Liver (tissue), 9 donors: ENCODE results near the gene FSD1L. TPM values are rescaled to one million over a fixed set of nuclear protein-coding genes. Genes with fewer than 3 reads are reported as not detected.

Experiments used
- DNase-seq: peaks from one replicate; pipeline ENCODE4 v3.0.0-alpha.2; 2017; ENCODE audit warnings: low spot score
- H3K27ac ChIP-seq, 2 donors: one replicate each; pipeline ENCODE4 v1.7.0; 2013; ENCODE audit warnings: inconsistent platforms in 2 of 2, low read length in 2 of 2, control low read depth in 1 of 2, low read depth in 1 of 2, mild to moderate bottlenecking in 1 of 2
- H3K27me3 ChIP-seq, 4 donors: one replicate each; pipeline versions ENCODE4 v1.6.1 to v1.7.0; 2013; ENCODE audit warnings: low read length in 3 of 4, inconsistent platforms in 1 of 4, mild to moderate bottlenecking in 1 of 4, moderate library complexity in 1 of 4; ENCODE audit not compliant: control insufficient read depth in 4 of 4, insufficient read depth in 4 of 4
- H3K36me3 ChIP-seq, 4 donors: one replicate each; pipeline versions ENCODE4 v1.6.1 to v1.7.0; 2013; ENCODE audit warnings: low read length in 3 of 4, mild to moderate bottlenecking in 3 of 4, low read depth in 1 of 4, moderate library complexity in 1 of 4; ENCODE audit not compliant: control insufficient read depth in 4 of 4, insufficient read depth in 3 of 4
- H3K4me1 ChIP-seq, 4 donors: one replicate each; pipeline versions ENCODE4 v1.6.1 to v1.7.0; 2013; ENCODE audit warnings: low read length in 3 of 4, mild to moderate bottlenecking in 3 of 4, moderate library complexity in 1 of 4; ENCODE audit not compliant: control insufficient read depth in 4 of 4, insufficient read depth in 4 of 4
- H3K4me3 ChIP-seq, 3 donors: one replicate each; pipeline versions ENCODE4 v1.6.1 to v1.7.0; 2013; ENCODE audit warnings: low read length in 3 of 3, control low read depth in 1 of 3, low read depth in 1 of 3, mild to moderate bottlenecking in 1 of 3
- H3K9ac ChIP-seq, 2 donors: one replicate each; pipeline ENCODE4 v1.7.0; 2013; ENCODE audit warnings: low read length in 2 of 2, mild to moderate bottlenecking in 2 of 2, moderate library complexity in 2 of 2, control low read depth in 1 of 2, low read depth in 1 of 2
- H3K9me3 ChIP-seq, 4 donors: one replicate each; pipeline versions ENCODE4 v1.6.1 to v1.7.0; 2013; ENCODE audit warnings: low read length in 3 of 4; ENCODE audit not compliant: control insufficient read depth in 4 of 4
- EGR1 ChIP-seq, 2 donors: IDR thresholded peaks; 2 replicates each; pipeline ENCODE4 v1.6.1; 2016 to 2018; ENCODE audit warnings: antibody characterized with exemption in 2 of 2, low read depth in 2 of 2
- FOXA1 ChIP-seq: IDR thresholded peaks from 2 replicates; pipeline ENCODE4 v1.6.1; 2016; ENCODE audit warnings: antibody characterized with exemption
- FOXA2 ChIP-seq: IDR thresholded peaks from 2 replicates; pipeline ENCODE4 v1.6.1; 2016; ENCODE audit warnings: antibody characterized with exemption
- GABPA ChIP-seq, 2 donors: IDR thresholded peaks in 1 of 2; conservative IDR thresholded peaks in 1 of 2; 2 replicates each; pipeline ENCODE4 v1.6.1; 2016; ENCODE audit warnings: antibody characterized with exemption in 2 of 2, mild to moderate bottlenecking in 1 of 2, moderate library complexity in 1 of 2
- HNF4A ChIP-seq, 2 donors: conservative IDR thresholded peaks; 2 replicates each; pipeline ENCODE4 v1.6.1; 2016; ENCODE audit warnings: antibody characterized with exemption in 2 of 2, mild to moderate bottlenecking in 2 of 2
- HNF4G ChIP-seq: IDR thresholded peaks from 2 replicates; pipeline ENCODE4 v1.6.1; 2016; ENCODE audit warnings: antibody characterized with exemption
- JUND ChIP-seq, 2 donors: IDR thresholded peaks; 2 replicates each; pipeline ENCODE4 v1.6.1; 2016; ENCODE audit warnings: antibody characterized with exemption in 2 of 2
- NR2F2 ChIP-seq: IDR thresholded peaks from 2 replicates; pipeline ENCODE4 v1.6.1; 2016; ENCODE audit warnings: antibody characterized with exemption
- RAD21 ChIP-seq, 2 donors: IDR thresholded peaks; 2 replicates each; pipeline ENCODE4 v1.6.1; 2016; ENCODE audit warnings: antibody characterized with exemption in 2 of 2, mild to moderate bottlenecking in 2 of 2
- RXRA ChIP-seq, 2 donors: IDR thresholded peaks; 2 replicates each; pipeline ENCODE4 v1.6.1; 2017 to 2018; ENCODE audit warnings: antibody characterized with exemption in 2 of 2, mild to moderate bottlenecking in 1 of 2
- SP1 ChIP-seq: IDR thresholded peaks from 2 replicates; pipeline ENCODE4 v1.6.1; 2018; ENCODE audit warnings: antibody characterized with exemption, mild to moderate bottlenecking
- TAF1 ChIP-seq: conservative IDR thresholded peaks from 2 replicates; pipeline ENCODE4 v1.6.1; 2016; ENCODE audit warnings: antibody characterized with exemption, mild to moderate bottlenecking
- YY1 ChIP-seq: IDR thresholded peaks from 2 replicates; pipeline ENCODE4 v1.6.1; 2016; ENCODE audit warnings: antibody characterized with exemption, mild to moderate bottlenecking
- WGBS: extraction: QIAGEN DNeasy Blood & Tissue Kit; methylation state at CpG from one replicate; pipeline ENCODE4 v1.1.7; 2013; 5-methylcytosine and 5-hydroxymethylcytosine counted together
- polyA plus RNA-seq, 2 donors: library from polyadenylated mRNA; stranded (reverse) in 1 of 2; unstranded in 1 of 2; fragments of 200-250 nt in 1 of 2; fragments of >200 nt in 1 of 2; fragmentation: Nextera tagmentation in 1 of 2; extraction: Ambion mirVana in 1 of 2; gene quantifications; one replicate each; pipeline versions ENCODE4 v1.2.1 to v1.2.3, GENCODE V29; 2013 to 2015
- total RNA-seq, 2 donors: library from RNA; depleted of rRNA; stranded (reverse); fragments of >200 nt; gene quantifications; one replicate each; pipeline ENCODE4 v1.2.3, GENCODE V29; 2014
- TF ChIP-seq, protein P1 (sequence below): IDR thresholded peaks from 2 replicates; pipeline ENCODE4 v1.6.1; 2016; ENCODE audit warnings: antibody characterized with exemption
- TF ChIP-seq, protein P2 (sequence below): IDR thresholded peaks from 2 replicates; pipeline ENCODE4 v1.6.1; 2016; ENCODE audit warnings: antibody characterized with exemption, mild to moderate bottlenecking
- TF ChIP-seq, protein P3 (sequence below): fragments of 150-350 bp; IDR thresholded peaks from 2 replicates; pipeline ENCODE4 v1.5.1; 2017; ENCODE audit warnings: improper control_type of control experiment, low read depth, low read length; ENCODE audit not compliant: missing input control
- TF ChIP-seq, protein P4 (sequence below): IDR thresholded peaks from 2 replicates; pipeline ENCODE4 v1.6.1; 2016; ENCODE audit warnings: antibody characterized with exemption
- donor health status: healthy.
- donor health status: healthy.
- donor health status: healthy.
- donor health status: healthy.
- donor health status: healthy.

Gene FSD1L
- total and polyA plus RNA-seq, 4 donors, result 0.38 to 3.6 (median 1.9) TPM

DNA sequence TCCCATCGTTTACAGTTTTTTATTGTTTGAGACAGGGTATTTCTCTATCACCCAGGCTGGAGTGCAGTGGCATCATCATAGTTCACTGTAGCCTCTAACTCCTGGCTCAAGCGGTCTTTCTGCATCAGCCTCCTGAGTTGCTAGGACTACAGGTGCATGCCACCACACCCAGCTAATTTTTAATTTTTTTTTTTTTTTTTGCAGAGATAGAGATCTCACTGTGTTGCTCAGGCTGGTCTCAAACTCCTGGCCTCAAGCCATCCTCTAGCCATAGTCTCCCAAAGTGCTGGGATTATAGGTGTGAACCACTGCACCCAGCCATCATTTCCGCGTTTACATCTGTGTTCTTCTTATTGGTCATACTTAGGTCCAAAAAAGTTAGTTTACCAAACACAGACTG is 53.6 kb downstream of the FSD1L start:
- no peak for TF ChIP-seq EGR1 (IDR thresholded peaks at IDR 0.05; ENCODE audit: low read depth in 2 of 2)
- TF ChIP-seq, protein P1, sequence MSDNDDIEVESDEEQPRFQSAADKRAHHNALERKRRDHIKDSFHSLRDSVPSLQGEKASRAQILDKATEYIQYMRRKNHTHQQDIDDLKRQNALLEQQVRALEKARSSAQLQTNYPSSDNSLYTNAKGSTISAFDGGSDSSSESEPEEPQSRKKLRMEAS, result no peak
- no peak for TF ChIP-seq NR2F2
- TF ChIP-seq, protein P2, sequence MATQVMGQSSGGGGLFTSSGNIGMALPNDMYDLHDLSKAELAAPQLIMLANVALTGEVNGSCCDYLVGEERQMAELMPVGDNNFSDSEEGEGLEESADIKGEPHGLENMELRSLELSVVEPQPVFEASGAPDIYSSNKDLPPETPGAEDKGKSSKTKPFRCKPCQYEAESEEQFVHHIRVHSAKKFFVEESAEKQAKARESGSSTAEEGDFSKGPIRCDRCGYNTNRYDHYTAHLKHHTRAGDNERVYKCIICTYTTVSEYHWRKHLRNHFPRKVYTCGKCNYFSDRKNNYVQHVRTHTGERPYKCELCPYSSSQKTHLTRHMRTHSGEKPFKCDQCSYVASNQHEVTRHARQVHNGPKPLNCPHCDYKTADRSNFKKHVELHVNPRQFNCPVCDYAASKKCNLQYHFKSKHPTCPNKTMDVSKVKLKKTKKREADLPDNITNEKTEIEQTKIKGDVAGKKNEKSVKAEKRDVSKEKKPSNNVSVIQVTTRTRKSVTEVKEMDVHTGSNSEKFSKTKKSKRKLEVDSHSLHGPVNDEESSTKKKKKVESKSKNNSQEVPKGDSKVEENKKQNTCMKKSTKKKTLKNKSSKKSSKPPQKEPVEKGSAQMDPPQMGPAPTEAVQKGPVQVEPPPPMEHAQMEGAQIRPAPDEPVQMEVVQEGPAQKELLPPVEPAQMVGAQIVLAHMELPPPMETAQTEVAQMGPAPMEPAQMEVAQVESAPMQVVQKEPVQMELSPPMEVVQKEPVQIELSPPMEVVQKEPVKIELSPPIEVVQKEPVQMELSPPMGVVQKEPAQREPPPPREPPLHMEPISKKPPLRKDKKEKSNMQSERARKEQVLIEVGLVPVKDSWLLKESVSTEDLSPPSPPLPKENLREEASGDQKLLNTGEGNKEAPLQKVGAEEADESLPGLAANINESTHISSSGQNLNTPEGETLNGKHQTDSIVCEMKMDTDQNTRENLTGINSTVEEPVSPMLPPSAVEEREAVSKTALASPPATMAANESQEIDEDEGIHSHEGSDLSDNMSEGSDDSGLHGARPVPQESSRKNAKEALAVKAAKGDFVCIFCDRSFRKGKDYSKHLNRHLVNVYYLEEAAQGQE, result no peak
- no peak for TF ChIP-seq SP1
- no peak for TF ChIP-seq RAD21 (IDR thresholded peaks at IDR 0.05)
- TF ChIP-seq, protein P3, sequence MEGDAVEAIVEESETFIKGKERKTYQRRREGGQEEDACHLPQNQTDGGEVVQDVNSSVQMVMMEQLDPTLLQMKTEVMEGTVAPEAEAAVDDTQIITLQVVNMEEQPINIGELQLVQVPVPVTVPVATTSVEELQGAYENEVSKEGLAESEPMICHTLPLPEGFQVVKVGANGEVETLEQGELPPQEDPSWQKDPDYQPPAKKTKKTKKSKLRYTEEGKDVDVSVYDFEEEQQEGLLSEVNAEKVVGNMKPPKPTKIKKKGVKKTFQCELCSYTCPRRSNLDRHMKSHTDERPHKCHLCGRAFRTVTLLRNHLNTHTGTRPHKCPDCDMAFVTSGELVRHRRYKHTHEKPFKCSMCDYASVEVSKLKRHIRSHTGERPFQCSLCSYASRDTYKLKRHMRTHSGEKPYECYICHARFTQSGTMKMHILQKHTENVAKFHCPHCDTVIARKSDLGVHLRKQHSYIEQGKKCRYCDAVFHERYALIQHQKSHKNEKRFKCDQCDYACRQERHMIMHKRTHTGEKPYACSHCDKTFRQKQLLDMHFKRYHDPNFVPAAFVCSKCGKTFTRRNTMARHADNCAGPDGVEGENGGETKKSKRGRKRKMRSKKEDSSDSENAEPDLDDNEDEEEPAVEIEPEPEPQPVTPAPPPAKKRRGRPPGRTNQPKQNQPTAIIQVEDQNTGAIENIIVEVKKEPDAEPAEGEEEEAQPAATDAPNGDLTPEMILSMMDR, result no peak
- TF ChIP-seq, protein P4, sequence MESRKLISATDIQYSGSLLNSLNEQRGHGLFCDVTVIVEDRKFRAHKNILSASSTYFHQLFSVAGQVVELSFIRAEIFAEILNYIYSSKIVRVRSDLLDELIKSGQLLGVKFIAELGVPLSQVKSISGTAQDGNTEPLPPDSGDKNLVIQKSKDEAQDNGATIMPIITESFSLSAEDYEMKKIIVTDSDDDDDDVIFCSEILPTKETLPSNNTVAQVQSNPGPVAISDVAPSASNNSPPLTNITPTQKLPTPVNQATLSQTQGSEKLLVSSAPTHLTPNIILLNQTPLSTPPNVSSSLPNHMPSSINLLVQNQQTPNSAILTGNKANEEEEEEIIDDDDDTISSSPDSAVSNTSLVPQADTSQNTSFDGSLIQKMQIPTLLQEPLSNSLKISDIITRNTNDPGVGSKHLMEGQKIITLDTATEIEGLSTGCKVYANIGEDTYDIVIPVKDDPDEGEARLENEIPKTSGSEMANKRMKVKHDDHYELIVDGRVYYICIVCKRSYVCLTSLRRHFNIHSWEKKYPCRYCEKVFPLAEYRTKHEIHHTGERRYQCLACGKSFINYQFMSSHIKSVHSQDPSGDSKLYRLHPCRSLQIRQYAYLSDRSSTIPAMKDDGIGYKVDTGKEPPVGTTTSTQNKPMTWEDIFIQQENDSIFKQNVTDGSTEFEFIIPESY, result no peak
- no peak for TF ChIP-seq FOXA1
- no peak for TF ChIP-seq YY1
- TF ChIP-seq GABPA (IDR thresholded peaks at IDR 0.05 in 1 of 2, conservative IDR thresholded peaks at IDR 0.05 in 1 of 2), result no peak
- no peak for TF ChIP-seq JUND (IDR thresholded peaks at IDR 0.05)
- TF ChIP-seq HNF4G, result no peak
- TF ChIP-seq HNF4A (conservative IDR thresholded peaks at IDR 0.05), result no peak
- TF ChIP-seq RXRA (IDR thresholded peaks at IDR 0.05), result no peak
- TF ChIP-seq FOXA2, result no peak
- no peak for TF ChIP-seq TAF1
- H3K27ac ChIP-seq, result no peak overlapping the region
- no peaks in the 10 kb centered on the region for H3K9me3 ChIP-seq
- H3K27me3 ChIP-seq, result no peaks in the 10 kb centered on the region
- H3K9ac ChIP-seq, result no peak overlapping the region
- DNase-seq, result no peak
- 96% methylated on average over 4 of the region's 4 CpGs for WGBS
- H3K4me1 ChIP-seq, result no peaks in the 10 kb centered on the region
- no peak overlapping the region for H3K4me3 ChIP-seq
- no peaks in the 10 kb centered on the region for H3K36me3 ChIP-seq

DNA sequence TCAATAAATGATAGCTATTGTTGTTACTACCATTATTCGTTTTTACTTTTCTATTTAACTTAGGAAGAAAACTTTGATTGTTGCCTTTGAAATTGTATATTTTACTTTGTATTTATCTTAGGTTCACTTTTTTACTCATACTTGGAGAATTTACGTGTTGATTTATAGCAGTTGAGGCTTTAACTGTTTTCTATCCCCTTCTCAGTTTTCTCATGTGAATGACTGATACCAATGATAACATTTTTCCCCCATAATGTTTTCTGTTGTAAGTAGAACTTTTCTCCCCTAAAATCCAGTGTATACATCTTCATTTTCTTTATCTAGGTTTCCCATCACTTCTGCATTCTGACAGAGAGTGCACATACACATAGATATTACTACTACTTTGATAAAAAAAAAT is 54.4 kb downstream of the FSD1L start:
- Histone ChIP-seq H3K4me3 (no peak overlapping the region), H3K27me3 (no peaks in the 10 kb centered on the region), H3K4me1 (no peaks in the 10 kb centered on the region), H3K9me3 (no peaks in the 10 kb centered on the region), H3K36me3 (no peaks in the 10 kb centered on the region), H3K27ac (no peak overlapping the region), H3K9ac (no peak overlapping the region)
- 95% methylated on average over 2 of the region's 2 CpGs for WGBS
- DNase-seq, result no peak
- TF ChIP-seq FOXA1, result no peak
- TF ChIP-seq, protein P3, result no peak
- TF ChIP-seq JUND (IDR thresholded peaks at IDR 0.05), result no peak
- TF ChIP-seq, protein P4, result no peak
- TF ChIP-seq RAD21 (IDR thresholded peaks at IDR 0.05), result no peak
- TF ChIP-seq, protein P2, result no peak
- no peak for TF ChIP-seq RXRA (IDR thresholded peaks at IDR 0.05)
- TF ChIP-seq HNF4G, result no peak
